HepG2 (cell line): ENCODE data around the gene RABGAP1L. TPM values are rescaled to one million over a fixed set of nuclear protein-coding genes. Genes with fewer than 3 reads are reported as not detected.

ENCODE experiments used
- ATAC-seq: fragments of 200-7000 bp; cut with Tn5 transposase; 3 replicates; pipeline ENCODE4 v1.9.1; 2020; ENCODE audit warnings: mild to moderate bottlenecking, moderate library complexity
- BruUV-seq: library from RNA; stranded (reverse); fragments of 400-500 nt; replicated peaks from 2 replicates; lab custom pipeline; 2021; lab: Mats Ljungman, UMichigan
- CTCF ChIA-PET: fragments of 300-600 bp; formaldehyde crosslinking; extraction: SDS; loops from one replicate; lab custom pipeline; 2021; ENCODE audit warnings: low total read pairs, inconsistent platforms, low intra/inter-chr PET ratio; lab: Yijun Ruan, JAX
- POLR2A ChIA-PET: fragments of 350-600 bp; sonication (Branson Sonifier 250); formaldehyde crosslinking; loops from one replicate; lab custom pipeline; 2020; ENCODE audit warnings: antibody characterized with exemption, inconsistent platforms; lab: Yijun Ruan, JAX
- DNase-seq: peaks from one replicate; pipeline ENCODE4 v3.0.0-alpha.2; 2015; ENCODE audit warnings: low spot score
- FAIRE-seq: peaks from 3 replicates; lab custom pipeline; 2011; peaks lifted over from hg19 to GRCh38; lab: Jason Lieb, UNC
- H2AFZ ChIP-seq: one replicate; pipeline ENCODE4 v1.6.1; 2011; ENCODE audit warnings: low read length, inconsistent platforms
- H3K27ac ChIP-seq: fragments of 300-600 bp; 3 replicates; pipeline ENCODE4 v1.8.0; 2011; ENCODE audit warnings: mixed run types, mild to moderate bottlenecking, mixed read lengths, low read length, inconsistent platforms; ENCODE audit not compliant: insufficient read depth; ENCODE audit errors: extremely low read length
- H3K27me3 ChIP-seq, 2 experiments: fragments of 200-600 bp in 1 of 2; 2 replicates in 1 of 2; 3 replicates in 1 of 2; pipeline versions ENCODE4 v1.6.0 to v1.8.0; 2011; ENCODE audit warnings: low read length in 2 of 2, mild to moderate bottlenecking in 2 of 2, moderate library complexity in 2 of 2, inconsistent platforms in 1 of 2; ENCODE audit not compliant: insufficient read depth in 2 of 2, control insufficient read depth in 1 of 2
- H3K36me3 ChIP-seq, 2 experiments: fragments of 200-600 bp in 1 of 2; replicated peaks in 1 of 2; 2 replicates in 1 of 2; 3 replicates in 1 of 2; pipeline versions ENCODE4 v1.5.1 to v1.8.0; 2011; ENCODE audit warnings: low read length in 2 of 2, inconsistent platforms in 1 of 2; ENCODE audit not compliant: insufficient read depth in 2 of 2, control insufficient read depth in 1 of 2
- H3K4me1 ChIP-seq: 2 replicates; pipeline ENCODE4 v1.5.1; 2012; ENCODE audit warnings: low read length, inconsistent platforms; ENCODE audit not compliant: insufficient read depth
- H3K4me2 ChIP-seq: 2 replicates; pipeline ENCODE4 v1.6.0; 2011; ENCODE audit warnings: low read depth, low read length, inconsistent platforms
- H3K4me3 ChIP-seq, 3 experiments: fragments of 200-600 bp in 1 of 3; sonication (generic), shearing (Covaris generic) in 1 of 3; replicated peaks in 1 of 3; 2 replicates each; pipeline ENCODE4 v1.5.1; 2011 to 2016; ENCODE audit warnings: low read length in 3 of 3, inconsistent platforms in 2 of 3, low read depth in 2 of 3, mild to moderate bottlenecking in 2 of 3, control low read depth in 1 of 3, mixed read lengths in 1 of 3; ENCODE audit not compliant: insufficient read depth in 1 of 3
- H3K79me2 ChIP-seq: one replicate; pipeline ENCODE4 v1.6.1; 2011; ENCODE audit warnings: low read length, inconsistent platforms; ENCODE audit not compliant: insufficient read depth
- H3K9ac ChIP-seq: 2 replicates; pipeline ENCODE4 v1.6.0; 2011; ENCODE audit warnings: mild to moderate bottlenecking, low read depth, low read length, inconsistent platforms; ENCODE audit not compliant: insufficient read depth
- H3K9me3 ChIP-seq: 2 replicates; pipeline ENCODE4 v1.5.1; 2012; ENCODE audit warnings: mild to moderate bottlenecking, low read length
- H4K20me1 ChIP-seq: 2 replicates; pipeline ENCODE4 v1.6.0; 2011; ENCODE audit warnings: inconsistent platforms, mild to moderate bottlenecking, low read length, moderate library complexity; ENCODE audit not compliant: insufficient read depth
- E2F5 ChIP-seq: sonication (generic); formaldehyde crosslinking; conservative IDR thresholded peaks from 2 replicates; pipeline ENCODE4 v1.4.0; 2020; ENCODE audit warnings: missing genetic modification reagents
- EZH2 ChIP-seq: conservative IDR thresholded peaks from 2 replicates; pipeline ENCODE4 v1.6.1; 2012; ENCODE audit warnings: mild to moderate bottlenecking, low read depth, low read length, moderate library complexity
- FOXJ3 ChIP-seq: sonication (generic); formaldehyde crosslinking; IDR thresholded peaks from 2 replicates; pipeline ENCODE4 v1.4.0; 2020; ENCODE audit warnings: missing genetic modification reagents, mild to moderate bottlenecking, borderline replicate concordance
- HNF4G ChIP-seq, 2 experiments: sonication (generic) in 1 of 2; formaldehyde crosslinking in 1 of 2; IDR thresholded peaks; 2 replicates each; pipeline versions ENCODE4 v1.4.0 to v1.6.1; 2011 to 2020; ENCODE audit warnings: borderline replicate concordance in 2 of 2, low read depth in 2 of 2, mild to moderate bottlenecking in 2 of 2, low read length in 1 of 2, missing genetic modification reagents in 1 of 2, moderate library complexity in 1 of 2
- KDM5A ChIP-seq: fragments of 200-600 bp; sonication (generic); IDR thresholded peaks from 2 replicates; pipeline ENCODE4 v1.7.0; 2018; ENCODE audit warnings: antibody characterized with exemption, mild to moderate bottlenecking, low read length, borderline replicate concordance
- TAF1 ChIP-seq: sonication (generic); formaldehyde crosslinking; IDR thresholded peaks from 2 replicates; pipeline ENCODE4 v1.4.0; 2020; ENCODE audit warnings: missing genetic modification reagents
- TBX2 ChIP-seq: sonication (generic); formaldehyde crosslinking; IDR thresholded peaks from 2 replicates; pipeline ENCODE4 v1.5.0; 2020; ENCODE audit warnings: missing genetic modification reagents, mild to moderate bottlenecking, borderline replicate concordance
- TBX3 ChIP-seq: fragments of 450-650 bp; IDR thresholded peaks from 2 replicates; pipeline ENCODE4 v1.6.1; 2017; ENCODE audit warnings: antibody characterized with exemption, mild to moderate bottlenecking, inconsistent platforms, borderline replicate concordance
- TCF7L2 ChIP-seq: IDR thresholded peaks from 2 replicates; pipeline ENCODE4 v1.6.1; 2011; ENCODE audit warnings: mild to moderate bottlenecking, low read depth, low read length, moderate library complexity
- THYN1 ChIP-seq: sonication (generic); formaldehyde crosslinking; IDR thresholded peaks from 2 replicates; pipeline ENCODE4 v1.8.1; 2023; ENCODE audit warnings: low read depth, mild to moderate bottlenecking, moderate library complexity, missing genetic modification reagents, borderline replicate concordance
- TRAFD1 ChIP-seq: sonication (generic); formaldehyde crosslinking; IDR thresholded peaks from 2 replicates; pipeline ENCODE4 v1.5.1; 2020; ENCODE audit warnings: missing genetic modification reagents, mild to moderate bottlenecking, borderline replicate concordance
- WGBS: methylation state at CpG from one replicate; pipeline ENCODE4 v1.1.6; 2017; ENCODE audit warnings: low lambda C conversion rate; 5-methylcytosine and 5-hydroxymethylcytosine counted together
- in situ Hi-C: cut with HindIII; loops from 2 replicates; pipeline ENCODE4 v1.10.0; 2017; ENCODE audit warnings: low pct_unique_long_range_greater_than_20kb; ENCODE audit not compliant: extremely low pct_ligation_motif_present
- intact Hi-C: fragments of 100-400 bp; cut with micrococcal nuclease; formaldehyde crosslinking; loops from one replicate; pipeline ENCODE4 v1.10.0; 2022; ENCODE audit not compliant: unreplicated experiment
- polyA plus RNA-seq, 8 experiments: library from polyadenylated mRNA; depleted of rRNA in 3 of 8; stranded (reverse) in 7 of 8; unstranded in 1 of 8; fragments of >200 nt; fragmentation: Illumina TruSeq in 4 of 8; extraction: Trizol in 4 of 8; gene quantifications; 2 replicates each; pipeline versions ENCODE4 v1.2.1 to v1.2.3, GENCODE V29; 2011 to 2016; ENCODE audit warnings: low read depth in 4 of 8, missing spikeins in 1 of 8, mixed read lengths in 1 of 8; ENCODE audit not compliant: insufficient read depth in 1 of 8
- total RNA-seq, 5 experiments: library from RNA; depleted of rRNA; stranded (reverse); fragments of >200 nt; fragmentation: Illumina TruSeq; extraction: Trizol; gene quantifications; 2 replicates each; pipeline ENCODE4 v1.2.3, GENCODE V29; 2016; ENCODE audit warnings: low read depth in 1 of 5
- TF ChIP-seq, protein P1 (sequence below): sonication (generic); formaldehyde crosslinking; IDR thresholded peaks from 2 replicates; pipeline ENCODE4 v1.4.0; 2020; ENCODE audit warnings: missing genetic modification reagents

The RABGAP1L gene
- total and polyA plus RNA-seq, 2 of the 13 experiments (the other 11 are each of a cell fraction or from before 2014, with no cell fraction given): 7.9 to 22.6 TPM

- H3K4me3 ChIP-seq: no peak overlapping the region
- no peak overlapping the region for H3K27ac ChIP-seq
- H4K20me1 ChIP-seq: no peaks in the 10 kb centered on the region
- no peak overlapping the region for H3K4me2 ChIP-seq
- no TSS peak for BruUV-seq
- H3K79me2 ChIP-seq: no peaks in the 10 kb centered on the region
- no peaks in the 10 kb centered on the region for H3K27me3 ChIP-seq
- FAIRE-seq (no peak), DNase-seq (no peak)
- no peak overlapping the region for H3K9ac ChIP-seq
- CTCF ChIA-PET: no interaction called here
- H3K9me3 ChIP-seq: no peaks in the 10 kb centered on the region
- no peak overlapping the region for H2AFZ ChIP-seq
- TF ChIP-seq KDM5A: no peak
- TF ChIP-seq TAF1 (CRISPR knock-in tag): no peak
- TF ChIP-seq TBX3: no peak
- no peak for TF ChIP-seq TRAFD1 (CRISPR knock-in tag)
- no peak for TF ChIP-seq TBX2 (CRISPR knock-in tag)
- TF ChIP-seq TCF7L2: no peak
- TF ChIP-seq EZH2: no peak
- no peak for TF ChIP-seq E2F5
- TF ChIP-seq THYN1 (CRISPR knock-in tag): no peak
- no peak for TF ChIP-seq FOXJ3 (CRISPR knock-in tag)
- no peak for TF ChIP-seq HNF4G (IDR thresholded peaks at IDR 0.05; ENCODE audit: borderline replicate concordance, low read depth, low read length)
- TF ChIP-seq HNF4G (CRISPR knock-in tag; IDR thresholded peaks at IDR 0.05; ENCODE audit: borderline replicate concordance, low read depth): no peak
- TF ChIP-seq, protein P1, sequence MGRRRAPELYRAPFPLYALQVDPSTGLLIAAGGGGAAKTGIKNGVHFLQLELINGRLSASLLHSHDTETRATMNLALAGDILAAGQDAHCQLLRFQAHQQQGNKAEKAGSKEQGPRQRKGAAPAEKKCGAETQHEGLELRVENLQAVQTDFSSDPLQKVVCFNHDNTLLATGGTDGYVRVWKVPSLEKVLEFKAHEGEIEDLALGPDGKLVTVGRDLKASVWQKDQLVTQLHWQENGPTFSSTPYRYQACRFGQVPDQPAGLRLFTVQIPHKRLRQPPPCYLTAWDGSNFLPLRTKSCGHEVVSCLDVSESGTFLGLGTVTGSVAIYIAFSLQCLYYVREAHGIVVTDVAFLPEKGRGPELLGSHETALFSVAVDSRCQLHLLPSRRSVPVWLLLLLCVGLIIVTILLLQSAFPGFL (CRISPR knock-in tag): no peak
- TF ChIP-seq, all 625 proteins: peak for 0
- intact Hi-C loops: no loop called here
- peaks cover 8% of the 10 kb centered on the region for H3K4me1 ChIP-seq
- in situ Hi-C loops: no loop called here
- WGBS: 92% methylated on average over 2 of the region's 2 CpGs
- POLR2A ChIA-PET: no interaction called here
- H3K36me3 ChIP-seq: no peaks in the 10 kb centered on the region
- ATAC-seq: no peak
These were observed 636.5 kb downstream of the RABGAP1L start for GRCh38 chr1:174795806-174796205.
